Measurements from ENCODE around the gene SPARC.

The SPARC gene

GRCh38 chr5:151676314-151676712 is 10.4 kb downstream of the SPARC start:
- TF ChIP-seq GATA2 (IDR thresholded peaks at IDR 0.05; ENCODE audit: low read depth, low read length) (no peak), GATA3 (IDR thresholded peaks at IDR 0.05; ENCODE audit: low read depth, low read length) (no peak)

- no peak for TF ChIP-seq GATA3 (IDR thresholded peaks at IDR 0.05; ENCODE audit: low read depth, low read length)
- no peak for TF ChIP-seq GATA2 (IDR thresholded peaks at IDR 0.05; ENCODE audit: low read depth, low read length)
Measured at GRCh38 chr5:151675611-151676313, 11.0 kb downstream of the SPARC start.

DNA sequence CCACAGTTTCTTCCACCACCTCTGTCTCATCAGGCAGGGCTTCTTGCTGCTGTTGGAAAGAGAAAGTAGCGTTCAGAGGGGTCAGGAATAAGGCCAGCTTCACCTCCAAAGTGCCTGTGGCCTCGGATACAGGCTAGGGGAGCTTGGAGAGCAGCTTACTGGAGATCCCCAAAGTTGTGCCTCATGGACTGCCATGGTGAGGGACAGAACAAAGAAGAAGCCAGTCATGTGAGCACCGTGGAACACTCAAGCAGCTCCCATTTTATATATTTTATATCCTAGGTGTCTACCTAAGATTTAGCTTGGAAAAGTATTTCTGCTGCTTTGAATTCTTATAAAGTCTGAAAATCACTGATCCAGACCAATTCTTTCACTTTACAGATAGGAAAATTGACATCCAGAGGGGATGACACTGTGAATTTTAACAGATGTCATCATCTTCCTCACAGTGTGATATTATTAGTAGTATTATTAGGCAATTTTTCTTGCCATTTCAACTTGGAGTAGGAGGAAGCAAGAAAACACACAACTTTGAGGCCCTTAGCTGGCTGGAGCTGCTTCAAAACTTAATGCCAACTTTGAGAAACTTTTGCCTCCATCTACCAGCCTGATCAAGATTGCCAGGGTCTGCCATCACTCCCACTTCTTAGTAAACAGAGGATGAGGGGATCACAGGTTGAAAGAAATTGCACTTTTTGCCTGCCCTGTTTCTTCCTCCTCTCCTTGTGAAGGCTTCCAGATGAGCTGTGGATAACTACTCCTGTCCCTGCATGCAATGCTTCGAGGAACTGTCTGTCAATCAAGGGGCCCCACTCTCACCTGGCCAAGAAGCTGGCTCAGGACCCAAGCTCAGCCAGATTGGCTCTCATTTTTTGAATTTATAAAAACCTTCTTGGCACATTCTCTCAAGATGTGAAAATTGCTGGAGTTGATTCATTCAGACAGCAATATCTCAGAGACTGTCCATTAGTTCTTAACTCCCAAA is 11.8 kb downstream of the SPARC start:
- no peak for TF ChIP-seq GATA2 (IDR thresholded peaks at IDR 0.05; ENCODE audit: low read depth, low read length)
- TF ChIP-seq GATA3 (IDR thresholded peaks at IDR 0.05; ENCODE audit: low read depth, low read length) = no peak

GRCh38 chr5:151673421-151673820 is 13.3 kb downstream of the SPARC start:
- TF ChIP-seq GATA3 (IDR thresholded peaks at IDR 0.05; ENCODE audit: low read depth, low read length) (no peak), GATA2 (IDR thresholded peaks at IDR 0.05; ENCODE audit: low read depth, low read length) (no peak)

DNA sequence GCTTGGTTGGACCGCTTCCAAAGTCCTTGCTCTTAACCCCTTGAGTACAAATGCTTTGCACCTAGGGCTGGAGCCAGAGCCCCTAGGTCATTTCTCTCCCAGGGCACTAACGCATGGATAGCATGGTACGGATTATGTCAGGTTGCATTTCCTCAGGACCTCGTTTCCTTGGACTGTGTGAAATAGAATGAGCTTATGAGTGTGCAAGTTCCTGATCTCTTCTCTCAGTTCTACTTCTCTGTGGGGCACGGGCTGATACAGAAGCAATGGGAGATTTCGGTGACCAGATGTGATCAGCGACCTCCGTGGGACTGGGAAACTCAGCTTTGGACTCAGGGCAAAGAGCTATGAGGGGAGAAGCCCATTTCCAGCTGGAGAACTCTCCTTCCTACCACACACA is 14.2 kb downstream of the SPARC start:
- no peak for TF ChIP-seq GATA2 (IDR thresholded peaks at IDR 0.05; ENCODE audit: low read depth, low read length)
- TF ChIP-seq GATA3 (IDR thresholded peaks at IDR 0.05; ENCODE audit: low read depth, low read length) = no peak

DNA sequence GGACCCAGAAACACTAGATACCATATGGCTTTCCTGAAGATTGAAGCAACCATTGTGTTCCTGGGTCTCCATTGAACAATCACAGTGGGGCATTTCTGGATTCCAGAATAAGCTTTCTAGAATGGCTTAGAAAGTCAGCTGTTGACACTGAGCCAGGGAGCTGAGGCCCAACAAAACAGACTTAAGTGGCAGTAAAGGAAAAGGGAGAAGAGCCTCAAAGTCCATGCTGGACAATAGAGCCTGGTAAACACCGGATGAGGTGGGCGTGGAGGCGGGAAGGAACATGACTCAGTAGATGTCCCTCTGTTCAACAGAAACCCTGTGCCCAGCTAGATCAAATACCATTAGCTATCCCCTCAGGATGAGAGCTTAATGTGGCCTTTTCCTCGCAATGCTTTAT is 14.8 kb downstream of the SPARC start:
- no peak for TF ChIP-seq GATA2 (IDR thresholded peaks at IDR 0.05; ENCODE audit: low read depth, low read length)
- TF ChIP-seq GATA3 (IDR thresholded peaks at IDR 0.05; ENCODE audit: low read depth, low read length) = no peak

DNA sequence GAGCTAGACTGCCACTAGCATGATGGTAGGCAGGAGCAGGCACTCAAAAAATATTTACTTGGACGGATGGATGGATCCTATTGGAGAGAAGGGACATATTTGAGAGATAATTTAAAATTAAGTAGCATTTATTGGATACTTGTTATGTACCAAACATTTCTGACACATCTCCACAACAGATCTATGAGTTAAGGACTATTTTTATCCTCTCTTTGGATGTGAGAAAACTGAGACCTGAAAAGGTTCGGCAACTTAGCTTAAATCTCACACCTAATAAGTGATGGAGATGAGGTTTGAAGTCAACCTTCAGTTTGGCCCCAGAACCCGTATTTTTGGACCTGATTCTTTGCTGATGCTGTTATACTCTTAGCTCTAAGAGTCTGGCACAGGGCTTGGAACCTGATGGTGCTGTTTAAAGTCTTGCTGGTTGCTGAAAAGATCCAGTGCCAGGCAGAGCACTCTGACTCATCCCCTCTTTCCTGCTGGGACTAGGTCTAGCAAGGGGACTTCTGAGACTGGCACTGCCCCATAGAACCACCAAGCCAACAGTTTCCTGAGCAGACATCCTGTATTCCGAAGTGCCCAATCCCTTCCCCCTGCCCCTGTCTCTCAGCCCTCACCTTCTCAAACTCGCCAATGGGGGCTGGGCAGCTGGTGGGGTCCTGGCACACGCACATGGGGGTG is 15.6 kb downstream of the SPARC start:
- no peak for TF ChIP-seq GATA2 (IDR thresholded peaks at IDR 0.05; ENCODE audit: low read depth, low read length)

GRCh38 chr5:151670083-151670686 is 16.5 kb downstream of the SPARC start:
- TF ChIP-seq GATA3 (IDR thresholded peaks at IDR 0.05; ENCODE audit: low read depth, low read length) (no peak), GATA2 (IDR thresholded peaks at IDR 0.05; ENCODE audit: low read depth, low read length) (peak; percentile 74)

- TF ChIP-seq GATA3 (IDR thresholded peaks at IDR 0.05; ENCODE audit: low read depth, low read length) (no peak), GATA2 (IDR thresholded peaks at IDR 0.05; ENCODE audit: low read depth, low read length) (no peak)
Measured at GRCh38 chr5:151667083-151667482, 19.6 kb downstream of the SPARC start.

- no peak for TF ChIP-seq GATA2 (IDR thresholded peaks at IDR 0.05; ENCODE audit: low read depth, low read length)
- TF ChIP-seq GATA3 (IDR thresholded peaks at IDR 0.05; ENCODE audit: low read depth, low read length) = no peak
Measured at GRCh38 chr5:151665613-151666012, 21.1 kb downstream of the SPARC start.

- TF ChIP-seq GATA3 (IDR thresholded peaks at IDR 0.05; ENCODE audit: low read depth, low read length) = no peak
- TF ChIP-seq GATA2 (IDR thresholded peaks at IDR 0.05; ENCODE audit: low read depth, low read length) = no peak
Measured at GRCh38 chr5:151664694-151665585, 21.8 kb downstream of the SPARC start.

GRCh38 chr5:151663617-151664293 is 23.0 kb downstream of the SPARC start:
- no peak for TF ChIP-seq GATA3 (IDR thresholded peaks at IDR 0.05; ENCODE audit: low read depth, low read length)
- TF ChIP-seq GATA2 (IDR thresholded peaks at IDR 0.05; ENCODE audit: low read depth, low read length) = no peak

Data from SH-SY5Y (cell line).